Bronchial epithelial cell (primary cell): ENCODE data around the gene LIN37. TPM values are rescaled to one million over a fixed set of nuclear protein-coding genes. Genes with fewer than 3 reads are reported as not detected.

Experiments
- DNase-seq: peaks from one replicate; pipeline ENCODE4 v3.0.0-alpha.2; 2010; ENCODE audit warnings: low read depth
- FAIRE-seq: peaks from 2 replicates; lab custom pipeline; 2011; peaks lifted over from hg19 to GRCh38; lab: Jason Lieb, UNC
- H3K27me3 ChIP-seq: 2 replicates; pipeline ENCODE4 v1.5.1; 2011; ENCODE audit warnings: low read length; ENCODE audit not compliant: control insufficient read depth, insufficient read depth
- H3K36me3 ChIP-seq: 2 replicates; pipeline ENCODE4 v1.5.1; 2011; ENCODE audit warnings: low read length; ENCODE audit not compliant: control insufficient read depth, insufficient read depth
- H3K4me3 ChIP-seq: 2 replicates; pipeline ENCODE4 v1.5.1; 2011; ENCODE audit warnings: mild to moderate bottlenecking, low read depth, low read length, control low read depth
- CTCF ChIP-seq: IDR thresholded peaks from 2 replicates; pipeline ENCODE4 v1.5.1; 2011; ENCODE audit warnings: mild to moderate bottlenecking, moderate library complexity, low read length, control low read depth, inconsistent platforms; ENCODE audit not compliant: insufficient read depth, severe bottlenecking
- total RNA-seq: library from RNA; depleted of rRNA; stranded (reverse); fragments of >200 nt; gene quantifications from 2 replicates; pipeline ENCODE4 v1.2.1, GENCODE V29; 2014

The LIN37 gene
- total RNA-seq, 1 donor from 2014 or later, result 5.3 TPM

- Histone ChIP-seq H3K27me3 (no peaks in the 10 kb centered on the region), H3K36me3 (peaks cover 18% of the 10 kb centered on the region), H3K4me3 (no peak overlapping the region)
- FAIRE-seq (no peak), DNase-seq (no peak)
- TF ChIP-seq CTCF, result no peak
Observed at GRCh38 chr19:35752746-35753350, 4.5 kb downstream of the LIN37 start.

- DNase-seq (no peak), FAIRE-seq (no peak)
- no peak for TF ChIP-seq CTCF
- peaks cover 18% of the 10 kb centered on the region for H3K36me3 ChIP-seq
- H3K4me3 ChIP-seq, result no peak overlapping the region
- H3K27me3 ChIP-seq, result no peaks in the 10 kb centered on the region
Observed at GRCh38 chr19:35753634-35754369, 5.4 kb downstream of the LIN37 start.

GRCh38 chr19:35754370-35755130 is 6.2 kb downstream of the LIN37 start:
- DNase-seq (no peak), FAIRE-seq (no peak)
- Histone ChIP-seq H3K36me3 (peaks cover 20% of the 10 kb centered on the region), H3K27me3 (no peaks in the 10 kb centered on the region), H3K4me3 (no peak overlapping the region)
- TF ChIP-seq CTCF, result no peak

GRCh38 chr19:35755131-35755549 is 6.8 kb downstream of the LIN37 start:
- Histone ChIP-seq H3K4me3 (no peak overlapping the region), H3K27me3 (no peaks in the 10 kb centered on the region), H3K36me3 (peaks cover 19% of the 10 kb centered on the region)
- FAIRE-seq, result no peak
- no peak for TF ChIP-seq CTCF
- no peak for DNase-seq

GRCh38 chr19:35755550-35756376 is 7.4 kb downstream of the LIN37 start:
- TF ChIP-seq CTCF, result no peak
- Histone ChIP-seq H3K4me3 (no peak overlapping the region), H3K27me3 (no peaks in the 10 kb centered on the region), H3K36me3 (peaks cover 18% of the 10 kb centered on the region)
- no peak for DNase-seq
- FAIRE-seq, result no peak
